ENCODE data around the gene NAA38. TPM values are rescaled to one million over a fixed set of nuclear protein-coding genes. Genes with fewer than 3 reads are reported as not detected.

NAA38 gene
- polyA plus RNA-seq, 1 donor (not counting 4 experiments of a cell fraction or from before 2014, with no cell fraction given) = 70.9 TPM

- no peak overlapping the region for H2AFZ ChIP-seq (ENCODE audit: control insufficient read depth, low read length)
- peaks cover 8% of the 10 kb centered on the region for H4K20me1 ChIP-seq (ENCODE audit: control insufficient read depth, extremely low read depth, insufficient read depth, low read length)
- H3K9ac ChIP-seq (ENCODE audit: control insufficient read depth, extremely low read depth, insufficient read depth, low read length) = no peak overlapping the region
- peaks cover 37 to 39% of the 10 kb centered on the region in 2 experiments for H3K36me3 ChIP-seq (ENCODE audit: control insufficient read depth in 2 of 2, extremely low read depth in 1 of 2, insufficient read depth in 2 of 2, low read length in 2 of 2)
- peaks cover 23% of the 10 kb centered on the region for H3K4me1 ChIP-seq (ENCODE audit: control insufficient read depth, extremely low read depth, insufficient read depth, low read length)
- no peaks in the 10 kb centered on the region for H3K9me3 ChIP-seq (ENCODE audit: control insufficient read depth, low read depth, low read length)
- H3K27ac ChIP-seq (ENCODE audit: control insufficient read depth, insufficient read depth, low read length) = no peak overlapping the region
- DNase-seq (ENCODE audit: low read depth, low spot score) (no peak), FAIRE-seq (no peak)
- H3K4me2 ChIP-seq (ENCODE audit: control insufficient read depth, extremely low read depth, insufficient read depth, low read depth, low read length) = peak overlapping the region; percentile 25
- no peak overlapping the region for H3K4me3 ChIP-seq (ENCODE audit: control insufficient read depth in 2 of 3, extremely low read depth in 1 of 3, insufficient read depth in 2 of 3, low read depth in 1 of 3, low read length in 3 of 3)
- peaks cover 23% of the 10 kb centered on the region for H3K79me2 ChIP-seq (ENCODE audit: control insufficient read depth, insufficient read depth, low read length)
- TF ChIP-seq EZH2 (IDR thresholded peaks at IDR 0.05; ENCODE audit: low read length) (no peak), CTCF (optimal IDR thresholded peaks at IDR 0.05 in 1 of 3, IDR thresholded peaks at IDR 0.05 in 1 of 3, conservative IDR thresholded peaks at IDR 0.05 in 1 of 3; ENCODE audit: extremely low read depth in 1 of 3, insufficient read depth in 2 of 3, low read length in 3 of 3) (no peak)
- no peaks in the 10 kb centered on the region for H3K9me1 ChIP-seq (ENCODE audit: control insufficient read depth, extremely low read depth, insufficient read depth, low read length)
- no peaks in the 10 kb centered on the region for H3K27me3 ChIP-seq (ENCODE audit: control insufficient read depth, extremely low read depth, insufficient read depth, low read length)
- dilution Hi-C loops (cut with MboI; ENCODE audit: extremely low pct_ligation_motif_present, low sequenced_read_pairs) = no loop called here
Measured at GRCh38 chr17:7850701-7851437, 6.5 kb downstream of the NAA38 start.

GRCh38 chr17:7849751-7850504 is 7.4 kb downstream of the NAA38 start:
- Histone ChIP-seq H3K79me2 (ENCODE audit: control insufficient read depth, insufficient read depth, low read length) (peaks cover 25% of the 10 kb centered on the region), H4K20me1 (ENCODE audit: control insufficient read depth, extremely low read depth, insufficient read depth, low read length) (peaks cover 11% of the 10 kb centered on the region), H3K4me3 (ENCODE audit: control insufficient read depth in 2 of 3, extremely low read depth in 1 of 3, insufficient read depth in 2 of 3, low read depth in 1 of 3, low read length in 3 of 3) (no peak overlapping the region), H3K9me1 (ENCODE audit: control insufficient read depth, extremely low read depth, insufficient read depth, low read length) (no peaks in the 10 kb centered on the region), H3K27ac (ENCODE audit: control insufficient read depth, insufficient read depth, low read length) (no peak overlapping the region), H3K9ac (ENCODE audit: control insufficient read depth, extremely low read depth, insufficient read depth, low read length) (no peak overlapping the region), H2AFZ (ENCODE audit: control insufficient read depth, low read length) (no peak overlapping the region), H3K9me3 (ENCODE audit: control insufficient read depth, low read depth, low read length) (no peaks in the 10 kb centered on the region), H3K36me3 (ENCODE audit: control insufficient read depth in 2 of 2, extremely low read depth in 1 of 2, insufficient read depth in 2 of 2, low read length in 2 of 2) (peaks cover 37 to 44% of the 10 kb centered on the region in 2 experiments), H3K4me1 (ENCODE audit: control insufficient read depth, extremely low read depth, insufficient read depth, low read length) (peaks cover 21% of the 10 kb centered on the region), H3K4me2 (ENCODE audit: control insufficient read depth, extremely low read depth, insufficient read depth, low read depth, low read length) (no peak overlapping the region), H3K27me3 (ENCODE audit: control insufficient read depth, extremely low read depth, insufficient read depth, low read length) (no peaks in the 10 kb centered on the region)
- TF ChIP-seq CTCF (optimal IDR thresholded peaks at IDR 0.05 in 1 of 3, IDR thresholded peaks at IDR 0.05 in 1 of 3, conservative IDR thresholded peaks at IDR 0.05 in 1 of 3; ENCODE audit: extremely low read depth in 1 of 3, insufficient read depth in 2 of 3, low read length in 3 of 3) = no peak
- no peak for TF ChIP-seq EZH2 (IDR thresholded peaks at IDR 0.05; ENCODE audit: low read length)
- DNase-seq (ENCODE audit: low read depth, low spot score) (no peak), FAIRE-seq (no peak)
- dilution Hi-C loops (cut with MboI; ENCODE audit: extremely low pct_ligation_motif_present, low sequenced_read_pairs) = no loop called here
